ENCODE results near the gene FBXO2. TPM values are rescaled to one million over a fixed set of nuclear protein-coding genes. Genes with fewer than 3 reads are reported as not detected.

The FBXO2 gene
- total RNA-seq, 4 donors from 2014 or later, result 0.82 to 3.7 TPM; not detected in 2

GRCh38 chr1:11684070-11684469 is 29.8 kb upstream of the FBXO2 start:
- H3K4me1 ChIP-seq, result peaks cover 5 to 18% (median 12%) of the 10 kb centered on the region in 4 donors
- WGBS, 2 donors (ENCODE audit: low coverage in 1 of 2), result 31 to 56% methylated on average over 2 to 7 of the region's 7 CpGs
- H3K9me3 ChIP-seq, result no peaks in the 10 kb centered on the region
- in situ Hi-C loops (cut with MboI; ENCODE audit: low pct_ligation_motif_present in 1 of 4, low pct_unique_long_range_greater_than_20kb in 1 of 4, low sequenced_read_pairs in 3 of 4) (no loop called here), intact Hi-C loops (cut with DNase I; ENCODE audit: low total_unique reads) (no loop called here)
- TF ChIP-seq, protein P1, sequence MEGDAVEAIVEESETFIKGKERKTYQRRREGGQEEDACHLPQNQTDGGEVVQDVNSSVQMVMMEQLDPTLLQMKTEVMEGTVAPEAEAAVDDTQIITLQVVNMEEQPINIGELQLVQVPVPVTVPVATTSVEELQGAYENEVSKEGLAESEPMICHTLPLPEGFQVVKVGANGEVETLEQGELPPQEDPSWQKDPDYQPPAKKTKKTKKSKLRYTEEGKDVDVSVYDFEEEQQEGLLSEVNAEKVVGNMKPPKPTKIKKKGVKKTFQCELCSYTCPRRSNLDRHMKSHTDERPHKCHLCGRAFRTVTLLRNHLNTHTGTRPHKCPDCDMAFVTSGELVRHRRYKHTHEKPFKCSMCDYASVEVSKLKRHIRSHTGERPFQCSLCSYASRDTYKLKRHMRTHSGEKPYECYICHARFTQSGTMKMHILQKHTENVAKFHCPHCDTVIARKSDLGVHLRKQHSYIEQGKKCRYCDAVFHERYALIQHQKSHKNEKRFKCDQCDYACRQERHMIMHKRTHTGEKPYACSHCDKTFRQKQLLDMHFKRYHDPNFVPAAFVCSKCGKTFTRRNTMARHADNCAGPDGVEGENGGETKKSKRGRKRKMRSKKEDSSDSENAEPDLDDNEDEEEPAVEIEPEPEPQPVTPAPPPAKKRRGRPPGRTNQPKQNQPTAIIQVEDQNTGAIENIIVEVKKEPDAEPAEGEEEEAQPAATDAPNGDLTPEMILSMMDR (IDR thresholded peaks at IDR 0.05), result no peak
- no peak for TF ChIP-seq POLR2A (IDR thresholded peaks at IDR 0.05)
- H3K27ac ChIP-seq, result no peak overlapping the region
- no peaks in the 10 kb centered on the region for H3K36me3 ChIP-seq
- H3K27me3 ChIP-seq, result peaks cover 38% of the 10 kb centered on the region
- H3K4me3 ChIP-seq, result no peak overlapping the region
- no peak for DNase-seq

DNA sequence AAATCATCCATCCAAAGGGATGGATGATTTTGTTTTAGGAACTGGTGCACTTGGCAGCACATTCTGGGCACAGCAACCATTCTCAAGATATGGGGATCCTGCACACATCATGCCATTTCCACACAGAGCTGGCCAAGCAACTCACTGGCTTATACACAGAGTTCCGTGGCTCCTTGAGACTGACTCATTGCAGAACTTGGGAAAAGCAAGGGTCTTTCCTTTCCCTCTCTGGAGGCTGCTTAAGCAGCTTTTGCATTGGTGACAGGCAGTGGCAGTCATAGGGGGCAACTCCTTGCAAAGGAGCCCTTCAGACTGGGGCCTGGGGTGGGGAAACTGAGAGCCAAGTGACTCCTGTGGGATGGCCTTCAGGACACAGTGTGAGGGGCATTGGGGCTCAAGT is 28.6 kb upstream of the FBXO2 start:
- H3K27me3 ChIP-seq, result peaks cover 28% of the 10 kb centered on the region
- in situ Hi-C loops (cut with MboI; ENCODE audit: low pct_ligation_motif_present in 1 of 4, low pct_unique_long_range_greater_than_20kb in 1 of 4, low sequenced_read_pairs in 3 of 4) (no loop called here), intact Hi-C loops (cut with DNase I; ENCODE audit: low total_unique reads) (no loop called here)
- no peak for DNase-seq
- peaks cover 5 to 18% (median 12%) of the 10 kb centered on the region in 4 donors for H3K4me1 ChIP-seq
- H3K4me3 ChIP-seq, result no peak overlapping the region
- 67% methylated on average over 1 of the region's 1 CpG; no CpG with 5 or more reads in 1 of the 2 donors for WGBS, 2 donors (ENCODE audit: low coverage in 1 of 2)
- TF ChIP-seq POLR2AphosphoS5 (IDR thresholded peaks at IDR 0.05) (no peak), EP300 (IDR thresholded peaks at IDR 0.05; ENCODE audit: low read depth) (no peak), POLR2A (IDR thresholded peaks at IDR 0.05) (no peak)
- TF ChIP-seq, protein P1 (IDR thresholded peaks at IDR 0.05), result no peak
- H3K36me3 ChIP-seq, result no peaks in the 10 kb centered on the region
- no peaks in the 10 kb centered on the region for H3K9me3 ChIP-seq
- H3K27ac ChIP-seq, result no peak overlapping the region

GRCh38 chr1:11682287-11682771 is 28.1 kb upstream of the FBXO2 start:
- in situ Hi-C loops (cut with MboI; ENCODE audit: low pct_ligation_motif_present in 1 of 4, low pct_unique_long_range_greater_than_20kb in 1 of 4, low sequenced_read_pairs in 3 of 4), result no loop called here
- Histone ChIP-seq H3K9me3 (no peaks in the 10 kb centered on the region), H3K4me1 (peaks cover 5 to 18% (median 12%) of the 10 kb centered on the region in 4 donors), H3K27me3 (peaks cover 28% of the 10 kb centered on the region), H3K4me3 (no peak overlapping the region), H3K27ac (no peak overlapping the region), H3K36me3 (no peaks in the 10 kb centered on the region)
- 43% methylated on average over 7 of the region's 7 CpGs; no CpG with 5 or more reads in 1 of the 2 donors for WGBS, 2 donors (ENCODE audit: low coverage in 1 of 2)
- DNase-seq, result no peak
- TF ChIP-seq, protein P1 (IDR thresholded peaks at IDR 0.05), result no peak
- TF ChIP-seq EP300 (IDR thresholded peaks at IDR 0.05; ENCODE audit: low read depth) (no peak), POLR2AphosphoS5 (IDR thresholded peaks at IDR 0.05) (no peak), POLR2A (IDR thresholded peaks at IDR 0.05) (no peak)
- intact Hi-C loops (cut with DNase I; ENCODE audit: low total_unique reads), result no loop called here

GRCh38 chr1:11681071-11681771 is 27.0 kb upstream of the FBXO2 start, which contains the start of gene MAD2L2:
Gene MAD2L2 (minus strand): TSS chr1:11681148. CDS start chr1:11680601, 547 bp downstream.
- 1% methylated on average over 52 of the region's 71 CpGs; no CpG with 5 or more reads in 1 of the 2 donors for WGBS, 2 donors (ENCODE audit: low coverage in 1 of 2)
- no peaks in the 10 kb centered on the region for H3K9me3 ChIP-seq
- TF ChIP-seq POLR2A (IDR thresholded peaks at IDR 0.05) (peak; percentile 36), POLR2AphosphoS5 (IDR thresholded peaks at IDR 0.05) (peak; percentile 54 to 80 (median 75)), EP300 (IDR thresholded peaks at IDR 0.05; ENCODE audit: low read depth) (no peak)
- TF ChIP-seq, protein P1 (IDR thresholded peaks at IDR 0.05), result no peak
- peak; percentile 90 for DNase-seq
- H3K27me3 ChIP-seq, result peaks cover 20% of the 10 kb centered on the region
- peak within 1 kb of the TSS; percentile 55 to 91 (median 76) for H3K4me3 ChIP-seq
- intact Hi-C loops (cut with DNase I; ENCODE audit: low total_unique reads) (no loop called here), in situ Hi-C loops (cut with MboI; ENCODE audit: low pct_ligation_motif_present in 1 of 4, low pct_unique_long_range_greater_than_20kb in 1 of 4, low sequenced_read_pairs in 3 of 4) (no loop called here)
- H3K27ac ChIP-seq, result peak within 1 kb of the TSS; percentile 75 to 84 (median 84)
- H3K36me3 ChIP-seq, result no peaks in the 10 kb centered on the region
- H3K4me1 ChIP-seq, result peaks cover 5 to 18% (median 12%) of the 10 kb centered on the region in 4 donors

All from transverse colon (tissue), 4 donors.